ENCODE data around the gene YIPF4.

DNA sequence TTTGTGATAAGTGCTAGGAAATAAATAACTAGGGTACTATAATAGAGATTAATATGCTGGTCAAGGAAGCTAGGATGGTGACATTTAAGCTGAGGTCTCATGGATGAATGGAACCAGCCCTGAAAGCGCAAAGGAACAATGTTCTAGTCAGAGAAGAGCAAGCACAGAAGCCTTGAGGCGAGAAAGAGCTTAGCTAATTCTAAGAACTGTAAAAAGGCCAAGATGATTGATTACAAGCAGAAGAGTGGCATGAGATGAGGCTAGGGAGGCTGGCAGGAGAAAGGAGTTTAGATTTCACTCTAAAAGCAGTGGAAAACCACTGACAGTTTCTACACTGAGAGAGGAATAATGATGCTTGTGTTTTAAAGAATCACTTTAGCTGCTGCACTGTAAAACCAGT is 3.4 kb upstream of the YIPF4 start:
- TF ChIP-seq, protein P1, sequence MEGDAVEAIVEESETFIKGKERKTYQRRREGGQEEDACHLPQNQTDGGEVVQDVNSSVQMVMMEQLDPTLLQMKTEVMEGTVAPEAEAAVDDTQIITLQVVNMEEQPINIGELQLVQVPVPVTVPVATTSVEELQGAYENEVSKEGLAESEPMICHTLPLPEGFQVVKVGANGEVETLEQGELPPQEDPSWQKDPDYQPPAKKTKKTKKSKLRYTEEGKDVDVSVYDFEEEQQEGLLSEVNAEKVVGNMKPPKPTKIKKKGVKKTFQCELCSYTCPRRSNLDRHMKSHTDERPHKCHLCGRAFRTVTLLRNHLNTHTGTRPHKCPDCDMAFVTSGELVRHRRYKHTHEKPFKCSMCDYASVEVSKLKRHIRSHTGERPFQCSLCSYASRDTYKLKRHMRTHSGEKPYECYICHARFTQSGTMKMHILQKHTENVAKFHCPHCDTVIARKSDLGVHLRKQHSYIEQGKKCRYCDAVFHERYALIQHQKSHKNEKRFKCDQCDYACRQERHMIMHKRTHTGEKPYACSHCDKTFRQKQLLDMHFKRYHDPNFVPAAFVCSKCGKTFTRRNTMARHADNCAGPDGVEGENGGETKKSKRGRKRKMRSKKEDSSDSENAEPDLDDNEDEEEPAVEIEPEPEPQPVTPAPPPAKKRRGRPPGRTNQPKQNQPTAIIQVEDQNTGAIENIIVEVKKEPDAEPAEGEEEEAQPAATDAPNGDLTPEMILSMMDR (IDR thresholded peaks at IDR 0.05; ENCODE audit: insufficient read depth, low read depth, low read length) = no peak
- TF ChIP-seq EZH2 (IDR thresholded peaks at IDR 0.05; ENCODE audit: insufficient read depth, low read length) = no peak
